IPS-18a (cell line): ENCODE data around the gene ALDH4A1.
"Not testable (repeated sequence)": the region's sequence is repeated elsewhere in the genome, so short reads cannot be mapped to it uniquely, and the experiment has no call there.

Experiments
- H3K27ac ChIP-seq: one replicate; pipeline ENCODE4 v1.5.1; 2013; ENCODE audit warnings: low read length
- H3K27me3 ChIP-seq: one replicate; pipeline ENCODE4 v1.6.1; 2013; ENCODE audit warnings: mild to moderate bottlenecking, low read length; ENCODE audit not compliant: control insufficient read depth, insufficient read depth
- H3K36me3 ChIP-seq: one replicate; pipeline ENCODE4 v1.6.1; 2013; ENCODE audit warnings: low read depth, low read length; ENCODE audit not compliant: control insufficient read depth
- H3K4me1 ChIP-seq: one replicate; pipeline ENCODE4 v1.6.1; 2013; ENCODE audit warnings: low read depth, low read length; ENCODE audit not compliant: control insufficient read depth
- H3K4me3 ChIP-seq: one replicate; pipeline ENCODE4 v1.5.1; 2013; ENCODE audit warnings: low read length
- H3K9ac ChIP-seq: one replicate; pipeline ENCODE4 v1.6.1; 2013; ENCODE audit warnings: mild to moderate bottlenecking, low read length, moderate library complexity
- H3K9me3 ChIP-seq: one replicate; pipeline ENCODE4 v1.6.1; 2013; ENCODE audit warnings: low read depth, low read length; ENCODE audit not compliant: control insufficient read depth

ALDH4A1 gene

GRCh38 chr1:18901147-18901951 lies 1.0 kb downstream of the ALDH4A1 start:
- peaks cover 19% of the 10 kb centered on the region for H3K27me3 ChIP-seq
- peak overlapping the region; percentile 90 for H3K4me3 ChIP-seq
- H3K36me3 ChIP-seq, result no peaks in the 10 kb centered on the region
- H3K4me1 ChIP-seq, result no peaks in the 10 kb centered on the region
- peak overlapping the region; percentile 93 for H3K9ac ChIP-seq
- H3K27ac ChIP-seq, result no peak overlapping the region
- H3K9me3 ChIP-seq, result no peaks in the 10 kb centered on the region

- Histone ChIP-seq H3K27ac (no peak overlapping the region), H3K27me3 (peaks cover 19% of the 10 kb centered on the region), H3K9ac (no peak overlapping the region), H3K4me1 (no peaks in the 10 kb centered on the region), H3K36me3 (no peaks in the 10 kb centered on the region), H3K9me3 (no peaks in the 10 kb centered on the region), H3K4me3 (no peak overlapping the region)
Observed at GRCh38 chr1:18900303-18900841, 2.0 kb downstream of the ALDH4A1 start.

GRCh38 chr1:18899363-18900049 lies 2.8 kb downstream of the ALDH4A1 start:
- Histone ChIP-seq H3K4me3 (no peak overlapping the region), H3K36me3 (no peaks in the 10 kb centered on the region), H3K4me1 (no peaks in the 10 kb centered on the region), H3K27ac (no peak overlapping the region), H3K27me3 (peaks cover 19% of the 10 kb centered on the region), H3K9ac (no peak overlapping the region), H3K9me3 (no peaks in the 10 kb centered on the region)

- Histone ChIP-seq H3K4me3 (no peak overlapping the region), H3K27ac (no peak overlapping the region), H3K9ac (no peak overlapping the region)
Observed at GRCh38 chr1:18898567-18898966, 3.8 kb downstream of the ALDH4A1 start.

GRCh38 chr1:18895317-18895716 lies 7.0 kb downstream of the ALDH4A1 start:
- Histone ChIP-seq H3K4me3 (no peak overlapping the region), H3K9me3 (no peaks in the 10 kb centered on the region), H3K27ac (no peak overlapping the region), H3K27me3 (no peaks in the 10 kb centered on the region), H3K4me1 (no peaks in the 10 kb centered on the region), H3K9ac (no peak overlapping the region), H3K36me3 (no peaks in the 10 kb centered on the region)

More at GRCh38 chr1:18898567-18898966, 3.8 kb downstream of the ALDH4A1 start:
- no peaks in the 10 kb centered on the region for H3K36me3 ChIP-seq
- H3K4me1 ChIP-seq, result no peaks in the 10 kb centered on the region
- H3K9me3 ChIP-seq, result no peaks in the 10 kb centered on the region
- H3K27me3 ChIP-seq, result peaks cover 12% of the 10 kb centered on the region

- Histone ChIP-seq H3K27me3 (no peaks in the 10 kb centered on the region), H3K9ac (no peak overlapping the region), H3K9me3 (no peaks in the 10 kb centered on the region), H3K4me1 (no peaks in the 10 kb centered on the region), H3K4me3 (no peak overlapping the region), H3K36me3 (no peaks in the 10 kb centered on the region), H3K27ac (no peak overlapping the region)
Observed at GRCh38 chr1:18893120-18893519, 9.2 kb downstream of the ALDH4A1 start.

- H3K27me3 ChIP-seq, H3K36me3 ChIP-seq, H3K4me1 ChIP-seq, H3K27ac ChIP-seq, H3K9ac ChIP-seq, H3K4me3 ChIP-seq, H3K9me3 ChIP-seq: not testable (repeated sequence)
Observed at GRCh38 chr1:18891858-18892257, 10.5 kb downstream of the ALDH4A1 start.

GRCh38 chr1:18891426-18891780 lies 11.0 kb downstream of the ALDH4A1 start:
- no peak overlapping the region for H3K9ac ChIP-seq
- no peaks in the 10 kb centered on the region for H3K4me1 ChIP-seq
- no peak overlapping the region for H3K27ac ChIP-seq
- no peaks in the 10 kb centered on the region for H3K27me3 ChIP-seq
- no peak overlapping the region for H3K4me3 ChIP-seq
- no peaks in the 10 kb centered on the region for H3K9me3 ChIP-seq
- no peaks in the 10 kb centered on the region for H3K36me3 ChIP-seq

- H3K9me3 ChIP-seq, result no peaks in the 10 kb centered on the region
- no peak overlapping the region for H3K9ac ChIP-seq
- no peaks in the 10 kb centered on the region for H3K4me1 ChIP-seq
- H3K27ac ChIP-seq, result no peak overlapping the region
- H3K27me3 ChIP-seq, result no peaks in the 10 kb centered on the region
- no peak overlapping the region for H3K4me3 ChIP-seq
- peaks cover 3% of the 10 kb centered on the region for H3K36me3 ChIP-seq
Observed at GRCh38 chr1:18890706-18891425, 11.5 kb downstream of the ALDH4A1 start.

GRCh38 chr1:18886003-18886335 lies 16.4 kb downstream of the ALDH4A1 start:
- peaks cover 11% of the 10 kb centered on the region for H3K36me3 ChIP-seq
- H3K27ac ChIP-seq, result no peak overlapping the region

GRCh38 chr1:18885311-18886002 lies 16.9 kb downstream of the ALDH4A1 start:
- no peaks in the 10 kb centered on the region for H3K9me3 ChIP-seq
- H3K36me3 ChIP-seq, result peaks cover 11% of the 10 kb centered on the region
- no peak overlapping the region for H3K4me3 ChIP-seq
- H3K9ac ChIP-seq, result no peak overlapping the region
- no peak overlapping the region for H3K27ac ChIP-seq
- no peaks in the 10 kb centered on the region for H3K4me1 ChIP-seq
- no peaks in the 10 kb centered on the region for H3K27me3 ChIP-seq

More at GRCh38 chr1:18886003-18886335, 16.4 kb downstream of the ALDH4A1 start:
- no peaks in the 10 kb centered on the region for H3K4me1 ChIP-seq
- H3K9me3 ChIP-seq, result no peaks in the 10 kb centered on the region
- no peak overlapping the region for H3K4me3 ChIP-seq
- no peaks in the 10 kb centered on the region for H3K27me3 ChIP-seq
- no peak overlapping the region for H3K9ac ChIP-seq
